Measurements from ENCODE around the gene ARHGEF11. TPM values are rescaled to one million over a fixed set of nuclear protein-coding genes. Genes with fewer than 3 reads are reported as not detected.

Gene ARHGEF11
- total RNA-seq: 10 to 100 TPM; 19.5 to 41.2 (median 29.8) TPM

- Histone ChIP-seq H3K27ac (peak within 1 kb of the TSS; percentile 83 to 87), H3K4me3 (peak within 1 kb of the TSS; percentile 48 to 74 (median 61)), H3K4me1 (replicated peaks in 1 of 2) (peaks cover 30 to 31% of the 10 kb centered on the region in 2 donors)
- peak; percentile 90 to 96 (median 91) for ATAC-seq (replicated peaks in 6 of 8)
- in situ Hi-C loops (cut with MboI; ENCODE audit: low pct_unique_long_range_greater_than_20kb in 2 of 9, low sequenced_read_pairs in 9 of 9, unreplicated experiment in 9 of 9): no loop called here
- 0 to 2% (median 0%) methylated on average over 2 to 35 of the region's 120 CpGs; no CpG with 5 or more reads in 2 of the 10 experiments for WGBS, 10 experiments
Measured at GRCh38 chr1:157045250-157046218, at the start of gene ARHGEF11. ARHGEF11 (minus strand) TSS chr1:157045742; CDS start chr1:157044330, 1,412 bp downstream.

DNA sequence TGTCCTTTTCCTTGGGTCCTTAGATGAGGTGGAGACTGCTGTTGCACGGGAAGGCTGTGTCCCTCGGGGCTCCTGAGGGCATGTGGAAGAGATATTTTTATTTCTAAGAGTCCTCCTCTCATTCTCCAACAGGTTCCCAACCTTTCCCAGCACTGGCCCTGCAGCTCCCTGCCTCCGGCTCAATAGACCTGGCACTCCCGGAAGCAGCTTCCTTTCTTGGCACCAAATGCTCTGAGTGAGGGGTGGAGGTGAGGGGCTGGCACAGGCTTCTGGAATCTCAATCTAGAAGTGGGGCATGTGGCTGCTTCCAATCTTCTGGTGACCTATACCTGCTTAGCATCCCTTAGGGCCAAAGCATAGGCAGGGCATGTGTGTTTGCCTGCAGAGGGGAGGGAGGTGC, 49.5 kb upstream of the ARHGEF11 start:
- in situ Hi-C loops (cut with MboI; ENCODE audit: low pct_unique_long_range_greater_than_20kb in 2 of 9, low sequenced_read_pairs in 9 of 9, unreplicated experiment in 9 of 9): loop anchor here in 3 of 9 experiments (10.0 to 25.0 kb wide), 3 partner anchors 50 to 392 kb away; no protein-coding TSS in a partner anchor
- H3K27ac ChIP-seq: no peak overlapping the region
- peaks cover 2 to 3% of the 10 kb centered on the region in 2 donors for H3K4me1 ChIP-seq (replicated peaks in 1 of 2)
- whole genome bisulfite sequencing, 10 experiments: 17 to 100% (median 60%) methylated on average over 1 to 4 of the region's 4 CpGs; no CpG with 5 or more reads in 2 of the 10 experiments
- H3K4me3 ChIP-seq: no peak overlapping the region
- ATAC-seq (replicated peaks in 6 of 8): no peak

- Histone ChIP-seq H3K4me1 (replicated peaks in 1 of 2) (peaks cover 2 to 3% of the 10 kb centered on the region in 2 donors), H3K4me3 (no peak overlapping the region), H3K27ac (no peak overlapping the region)
- 57 to 100% (median 90%) methylated on average over 1 to 7 of the region's 8 CpGs; no CpG with 5 or more reads in 4 of the 10 experiments for WGBS, 10 experiments
- ATAC-seq (replicated peaks in 6 of 8): no peak
- in situ Hi-C loops (cut with MboI; ENCODE audit: low pct_unique_long_range_greater_than_20kb in 2 of 9, low sequenced_read_pairs in 9 of 9, unreplicated experiment in 9 of 9): loop anchor here in 3 of 9 experiments (10.0 to 25.0 kb wide), 3 partner anchors 52 to 394 kb away; no protein-coding TSS in a partner anchor
Measured at GRCh38 chr1:157092831-157093230, 47.3 kb upstream of the ARHGEF11 start.

DNA sequence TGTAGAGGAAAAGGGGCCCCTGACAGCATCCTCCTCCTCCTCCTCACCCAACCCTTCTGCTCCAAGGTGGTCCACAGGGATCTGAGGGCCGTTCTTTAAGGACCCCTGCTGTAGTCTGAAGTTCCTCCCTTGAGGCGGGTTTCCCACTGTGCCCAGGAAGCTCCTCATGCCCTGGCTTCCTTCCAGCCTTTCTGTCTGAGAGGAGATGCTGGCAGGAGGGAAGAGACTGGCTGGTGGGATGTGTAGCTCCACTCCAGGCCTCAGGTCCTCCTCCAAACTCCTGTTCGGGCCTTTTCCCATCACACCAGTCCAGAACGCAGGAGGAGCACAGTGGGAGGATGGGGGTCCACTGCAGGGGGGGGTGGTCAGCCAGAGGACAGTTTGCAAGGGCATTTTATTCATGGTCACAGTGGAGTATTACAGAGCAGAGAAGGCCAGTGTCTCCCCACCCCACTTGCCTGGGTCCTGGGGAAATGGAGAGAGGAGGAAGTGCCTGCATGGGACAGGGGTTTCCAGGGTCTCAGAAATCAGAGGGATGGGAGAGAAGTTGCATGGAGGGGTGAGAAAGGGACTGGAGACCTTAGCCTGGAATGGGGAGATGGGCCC, 46.2 kb upstream of the ARHGEF11 start:
- Histone ChIP-seq H3K4me3 (no peak overlapping the region), H3K4me1 (replicated peaks in 1 of 2) (peaks cover 2 to 3% of the 10 kb centered on the region in 2 donors), H3K27ac (no peak overlapping the region)
- ATAC-seq (replicated peaks in 6 of 8): no peak
- 33 to 88% (median 61%) methylated on average over 2 to 4 of the region's 4 CpGs; no CpG with 5 or more reads in 7 of the 10 experiments for whole genome bisulfite sequencing, 10 experiments
- in situ Hi-C loops (cut with MboI; ENCODE audit: low pct_unique_long_range_greater_than_20kb in 2 of 9, low sequenced_read_pairs in 9 of 9, unreplicated experiment in 9 of 9): loop anchor here in 3 of 9 experiments (10.0 to 25.0 kb wide), 3 partner anchors 53 to 396 kb away; no protein-coding TSS in a partner anchor

DNA sequence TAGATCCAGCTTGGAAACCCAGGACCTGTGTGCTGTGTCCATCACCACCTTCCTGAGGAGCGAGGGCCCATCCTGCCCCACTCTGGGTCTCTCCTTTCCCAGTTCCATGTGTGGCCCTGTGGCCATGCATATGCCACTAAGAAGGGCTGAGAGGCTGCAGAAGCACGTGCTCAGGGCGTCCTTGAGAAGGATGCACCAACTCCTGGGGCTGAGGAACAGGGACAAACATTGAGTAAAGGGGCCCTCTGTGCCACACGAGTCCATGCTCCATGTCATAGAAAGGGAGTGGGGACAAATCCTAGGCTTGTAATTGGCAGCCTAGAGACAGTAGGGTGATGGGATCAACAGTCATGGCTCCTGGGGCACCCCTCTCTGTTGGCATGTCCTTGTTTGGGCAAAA, 45.6 kb upstream of the ARHGEF11 start:
- no peak for ATAC-seq (replicated peaks in 6 of 8)
- Histone ChIP-seq H3K4me1 (replicated peaks in 1 of 2) (peaks cover 2 to 3% of the 10 kb centered on the region in 2 donors), H3K27ac (no peak overlapping the region), H3K4me3 (no peak overlapping the region)
- 52 to 100% (median 83%) methylated on average over 2 to 4 of the region's 4 CpGs; no CpG with 5 or more reads in 4 of the 10 experiments for WGBS, 10 experiments
- in situ Hi-C loops (cut with MboI; ENCODE audit: low pct_unique_long_range_greater_than_20kb in 2 of 9, low sequenced_read_pairs in 9 of 9, unreplicated experiment in 9 of 9): loop anchor here in 3 of 9 experiments (10.0 to 25.0 kb wide), 3 partner anchors 54 to 396 kb away; no protein-coding TSS in a partner anchor

DNA sequence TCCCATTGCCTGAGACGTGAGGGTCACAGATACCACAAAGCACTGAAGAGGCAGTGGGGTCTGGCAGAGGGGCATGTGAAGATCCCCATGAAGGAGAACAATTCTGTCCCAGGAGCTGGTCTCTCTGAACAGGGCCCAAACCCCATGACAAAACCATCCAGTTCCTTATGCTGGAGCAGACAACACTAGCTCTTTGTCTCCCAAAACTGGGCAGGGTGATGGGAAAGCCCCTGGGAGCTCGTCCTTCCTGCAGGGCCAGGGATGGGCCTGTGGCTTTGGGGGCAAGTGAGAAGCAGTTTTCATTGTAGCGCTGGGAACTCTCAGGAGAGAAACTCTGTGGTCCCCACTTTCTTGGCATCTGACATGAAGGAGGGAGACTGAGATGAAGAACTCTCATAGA, 45.2 kb upstream of the ARHGEF11 start:
- ATAC-seq (replicated peaks in 6 of 8): no peak
- 17 to 100% (median 80%) methylated on average over 1 to 3 of the region's 3 CpGs; no CpG with 5 or more reads in 3 of the 10 experiments for WGBS, 10 experiments
- Histone ChIP-seq H3K4me3 (no peak overlapping the region), H3K4me1 (replicated peaks in 1 of 2) (peaks cover 2 to 3% of the 10 kb centered on the region in 2 donors), H3K27ac (no peak overlapping the region)
- in situ Hi-C loops (cut with MboI; ENCODE audit: low pct_unique_long_range_greater_than_20kb in 2 of 9, low sequenced_read_pairs in 9 of 9, unreplicated experiment in 9 of 9): loop anchor here in 3 of 9 experiments (10.0 to 25.0 kb wide), 3 partner anchors 54 to 397 kb away; no protein-coding TSS in a partner anchor

DNA sequence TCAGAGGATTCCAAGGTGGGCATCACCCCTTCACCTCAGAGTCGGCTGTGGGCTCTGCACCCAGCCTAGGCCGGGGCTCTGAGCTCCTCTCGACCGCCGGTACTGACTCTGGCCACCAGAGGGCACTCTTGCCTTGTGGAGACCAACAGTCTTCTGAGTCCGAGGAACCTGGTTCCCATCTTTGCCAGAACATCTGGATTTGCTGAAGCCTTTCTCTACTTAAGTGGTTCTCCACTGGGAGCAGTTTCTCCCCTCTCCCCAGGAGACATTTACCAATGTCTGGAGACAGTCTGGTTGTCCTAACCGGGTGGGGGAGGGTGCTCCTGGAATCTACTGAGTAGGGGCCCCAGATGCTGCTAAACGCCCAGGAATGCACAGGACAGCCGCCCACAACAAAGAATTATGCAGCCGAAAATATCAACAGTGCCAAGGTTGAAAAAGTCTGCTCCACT, 44.7 kb upstream of the ARHGEF11 start:
- Histone ChIP-seq H3K27ac (no peak overlapping the region), H3K4me3 (no peak overlapping the region), H3K4me1 (replicated peaks in 1 of 2) (peaks cover 2 to 3% of the 10 kb centered on the region in 2 donors)
- in situ Hi-C loops (cut with MboI; ENCODE audit: low pct_unique_long_range_greater_than_20kb in 2 of 9, low sequenced_read_pairs in 9 of 9, unreplicated experiment in 9 of 9): loop anchor here in 3 of 9 experiments (10.0 to 25.0 kb wide), 3 partner anchors 55 to 397 kb away; no protein-coding TSS in a partner anchor
- 0 to 56% (median 10%) methylated on average over 1 to 10 of the region's 10 CpGs; no CpG with 5 or more reads in 2 of the 10 experiments for WGBS, 10 experiments
- peak; percentile 95 to 99 (median 98) for ATAC-seq (replicated peaks in 6 of 8)

DNA sequence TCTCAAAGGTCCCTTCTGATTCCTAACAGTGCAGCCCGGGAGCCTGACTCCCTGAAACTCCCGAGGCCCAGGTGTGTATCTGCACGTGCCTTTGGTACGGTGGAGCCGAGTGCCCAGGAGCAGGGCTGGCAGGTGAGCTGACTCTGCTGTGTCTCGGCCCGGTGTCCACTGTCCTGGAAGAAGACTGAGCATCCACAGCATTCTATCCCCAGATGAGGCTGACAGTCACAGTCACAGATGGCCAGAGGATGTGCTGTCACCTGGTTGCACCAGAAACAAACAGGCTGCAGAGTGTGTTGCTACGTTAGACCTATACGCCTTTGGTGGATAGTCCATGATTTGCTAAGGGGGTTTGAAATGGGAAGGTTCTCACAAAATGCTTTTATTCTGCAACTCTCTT, 44.2 kb upstream of the ARHGEF11 start:
- Histone ChIP-seq H3K27ac (no peak overlapping the region), H3K4me3 (no peak overlapping the region), H3K4me1 (replicated peaks in 1 of 2) (peaks cover 2 to 3% of the 10 kb centered on the region in 2 donors)
- in situ Hi-C loops (cut with MboI; ENCODE audit: low pct_unique_long_range_greater_than_20kb in 2 of 9, low sequenced_read_pairs in 9 of 9, unreplicated experiment in 9 of 9): loop anchor here in 4 of 9 experiments (10.0 to 25.0 kb wide), 3 partner anchors 55 to 398 kb away; no protein-coding TSS in a partner anchor
- ATAC-seq (replicated peaks in 6 of 8): peak in 6 of 8 experiments; percentile 35 to 66 (median 59)
- WGBS, 10 experiments: 20 to 100% (median 90%) methylated on average over 1 to 8 of the region's 9 CpGs; no CpG with 5 or more reads in 3 of the 10 experiments

DNA sequence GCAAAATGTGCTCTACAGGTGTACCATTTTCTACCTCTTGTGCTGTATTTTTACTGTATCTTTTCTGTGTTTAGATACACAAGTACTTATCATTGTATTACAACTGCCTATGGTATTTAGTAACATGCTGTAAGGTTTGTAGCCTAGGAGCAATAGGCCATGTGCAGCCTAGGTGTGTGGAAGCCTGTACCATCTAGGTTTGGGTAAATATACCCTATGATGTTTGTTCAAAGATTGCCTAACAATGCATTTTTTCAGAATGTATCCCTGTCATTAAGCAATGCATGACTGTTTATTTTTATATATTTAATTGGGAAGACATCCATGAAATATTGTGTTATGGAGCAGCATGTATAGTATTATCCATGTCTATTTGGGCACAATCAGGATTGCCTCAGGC, 43.1 kb upstream of the ARHGEF11 start:
- no peak overlapping the region for H3K4me3 ChIP-seq
- in situ Hi-C loops (cut with MboI; ENCODE audit: low pct_unique_long_range_greater_than_20kb in 2 of 9, low sequenced_read_pairs in 9 of 9, unreplicated experiment in 9 of 9): loop anchor here in 2 of 9 experiments (10.0 to 25.0 kb wide), 2 partner anchors 66 to 399 kb away; no protein-coding TSS in a partner anchor
- H3K27ac ChIP-seq: no peak overlapping the region
- peaks cover 2 to 3% of the 10 kb centered on the region in 2 donors for H3K4me1 ChIP-seq (replicated peaks in 1 of 2)
- no peak for ATAC-seq (replicated peaks in 6 of 8)

- ATAC-seq (replicated peaks in 6 of 8): no peak
- peaks cover 2 to 3% of the 10 kb centered on the region in 2 donors for H3K4me1 ChIP-seq (replicated peaks in 1 of 2)
- in situ Hi-C loops (cut with MboI; ENCODE audit: low pct_unique_long_range_greater_than_20kb in 2 of 9, low sequenced_read_pairs in 9 of 9, unreplicated experiment in 9 of 9): loop anchor here in 2 of 9 experiments (10.0 to 25.0 kb wide), 2 partner anchors 68 to 400 kb away; no protein-coding TSS in a partner anchor
- no peak overlapping the region for H3K4me3 ChIP-seq
- H3K27ac ChIP-seq: no peak overlapping the region
- 29 to 93% (median 83%) methylated on average over 1 to 5 of the region's 5 CpGs for WGBS, 10 experiments
Measured at GRCh38 chr1:157087030-157087429, 41.5 kb upstream of the ARHGEF11 start.

GRCh38 chr1:157086299-157086698, 40.8 kb upstream of the ARHGEF11 start:
- WGBS, 10 experiments: 38 to 100% (median 74%) methylated on average over 1 to 4 of the region's 6 CpGs; no CpG with 5 or more reads in 4 of the 10 experiments
- ATAC-seq (replicated peaks in 6 of 8): no peak
- Histone ChIP-seq H3K4me3 (no peak overlapping the region), H3K27ac (no peak overlapping the region), H3K4me1 (replicated peaks in 1 of 2) (peaks cover 2 to 3% of the 10 kb centered on the region in 2 donors)
- in situ Hi-C loops (cut with MboI; ENCODE audit: low pct_unique_long_range_greater_than_20kb in 2 of 9, low sequenced_read_pairs in 9 of 9, unreplicated experiment in 9 of 9): loop anchor here in 2 of 9 experiments (10.0 to 25.0 kb wide), 2 partner anchors 69 to 401 kb away; no protein-coding TSS in a partner anchor

GRCh38 chr1:157085421-157085820, 39.9 kb upstream of the ARHGEF11 start:
- Histone ChIP-seq H3K4me3 (no peak overlapping the region), H3K27ac (no peak overlapping the region), H3K4me1 (replicated peaks in 1 of 2) (peaks cover 2% of the 10 kb centered on the region in 2 donors)
- no peak for ATAC-seq (replicated peaks in 6 of 8)
- in situ Hi-C loops (cut with MboI; ENCODE audit: low pct_unique_long_range_greater_than_20kb in 2 of 9, low sequenced_read_pairs in 9 of 9, unreplicated experiment in 9 of 9): loop anchor here in 2 of 9 experiments (10.0 to 25.0 kb wide), 2 partner anchors 69 to 402 kb away; no protein-coding TSS in a partner anchor
- 29 to 94% (median 85%) methylated on average over 1 to 5 of the region's 5 CpGs for WGBS, 10 experiments

Measured in motor neuron (in vitro differentiated cells).